Mesothelial cell of epicardium (in vitro differentiated cells): ENCODE data around the gene SLC29A1. TPM values are rescaled to one million over a fixed set of nuclear protein-coding genes. Genes with fewer than 3 reads are reported as not detected.

Experiments
- DNase-seq, 2 experiments: peaks; one replicate each; pipeline ENCODE4 v3.0.0; 2021; ENCODE audit warnings: low spot score in 2 of 2; ENCODE audit not compliant: unreplicated experiment in 2 of 2
- H3K27ac Mint-ChIP-seq: 2 replicates; pipeline ENCODE4 v1.8.0; 2021; ENCODE audit warnings: mixed read lengths
- H3K27me3 Mint-ChIP-seq: 2 replicates; pipeline ENCODE4 v1.8.0; 2021; ENCODE audit warnings: low read depth, mixed read lengths
- H3K36me3 Mint-ChIP-seq: 2 replicates; pipeline ENCODE4 v1.8.0; 2021; ENCODE audit warnings: mixed read lengths
- H3K4me1 Mint-ChIP-seq: 2 replicates; pipeline ENCODE4 v1.8.0; 2021; ENCODE audit warnings: mixed read lengths
- H3K4me3 Mint-ChIP-seq: 2 replicates; pipeline ENCODE4 v1.8.0; 2021; ENCODE audit warnings: mild to moderate bottlenecking, moderate library complexity, mixed read lengths
- H3K9me3 Mint-ChIP-seq: 2 replicates; pipeline ENCODE4 v1.8.0; 2021; ENCODE audit warnings: mixed read lengths
- CTCF ChIP-seq: fragments of 200-600 bp; sonication (generic); IDR thresholded peaks from one replicate; pipeline ENCODE4 v1.5.0; 2021; ENCODE audit warnings: antibody characterized with exemption; ENCODE audit not compliant: unreplicated experiment
- total RNA-seq: library from RNA; stranded (reverse); gene quantifications from 3 replicates; pipeline ENCODE4 v1.2.1, GENCODE V29; 2021

Gene SLC29A1
- total RNA-seq, 1 donor from 2014 or later = 13.2 TPM

- Mint-ChIP-seq H3K27ac (no peak overlapping the region), H3K9me3 (no peaks in the 10 kb centered on the region)
Observed at GRCh38 chr6:44199883-44200282, 23.5 kb upstream of the SLC29A1 start.

GRCh38 chr6:44201200-44201599 lies 22.2 kb upstream of the SLC29A1 start:
- TF ChIP-seq CTCF = no peak
- Mint-ChIP-seq H3K9me3 (no peaks in the 10 kb centered on the region), H3K27me3 (no peaks in the 10 kb centered on the region), H3K4me3 (no peak overlapping the region), H3K27ac (no peak overlapping the region), H3K4me1 (peaks cover 27% of the 10 kb centered on the region), H3K36me3 (no peaks in the 10 kb centered on the region)
- no peak for DNase-seq

More at GRCh38 chr6:44199883-44200282, 23.5 kb upstream of the SLC29A1 start:
- DNase-seq = no peak
- no peak overlapping the region for H3K4me3 Mint-ChIP-seq
- TF ChIP-seq CTCF = no peak
- no peaks in the 10 kb centered on the region for H3K36me3 Mint-ChIP-seq
- H3K27me3 Mint-ChIP-seq = no peaks in the 10 kb centered on the region
- H3K4me1 Mint-ChIP-seq = peaks cover 27% of the 10 kb centered on the region

- Mint-ChIP-seq H3K4me1 (peaks cover 32% of the 10 kb centered on the region), H3K36me3 (no peaks in the 10 kb centered on the region), H3K27me3 (no peaks in the 10 kb centered on the region), H3K27ac (no peak overlapping the region), H3K4me3 (no peak overlapping the region), H3K9me3 (no peaks in the 10 kb centered on the region)
- no peak for TF ChIP-seq CTCF
- DNase-seq = no peak
Observed at GRCh38 chr6:44201638-44202303, 21.6 kb upstream of the SLC29A1 start.

GRCh38 chr6:44202332-44202971 lies 20.9 kb upstream of the SLC29A1 start:
- no peak for TF ChIP-seq CTCF
- peaks cover 35% of the 10 kb centered on the region for H3K4me1 Mint-ChIP-seq
- H3K27ac Mint-ChIP-seq = no peak overlapping the region
- no peaks in the 10 kb centered on the region for H3K27me3 Mint-ChIP-seq
- no peak for DNase-seq
- no peaks in the 10 kb centered on the region for H3K9me3 Mint-ChIP-seq
- no peak overlapping the region for H3K4me3 Mint-ChIP-seq
- no peaks in the 10 kb centered on the region for H3K36me3 Mint-ChIP-seq

GRCh38 chr6:44202972-44203750 lies 20.2 kb upstream of the SLC29A1 start:
- H3K27ac Mint-ChIP-seq = no peak overlapping the region
- H3K4me3 Mint-ChIP-seq = no peak overlapping the region
- no peaks in the 10 kb centered on the region for H3K9me3 Mint-ChIP-seq
- H3K4me1 Mint-ChIP-seq = peaks cover 35% of the 10 kb centered on the region
- H3K36me3 Mint-ChIP-seq = no peaks in the 10 kb centered on the region
- no peak for TF ChIP-seq CTCF
- DNase-seq = no peak
- H3K27me3 Mint-ChIP-seq = no peaks in the 10 kb centered on the region
